ENCODE measurements around the gene TRABD2A.

Gene TRABD2A

GRCh38 chr2:84850471-84850870 lies 30.4 kb downstream of the TRABD2A start:
- no peak for DNase-seq (ENCODE audit: low read depth, low spot score)

- DNase-seq (ENCODE audit: low read depth, low spot score) = no peak
These were observed 31.5 kb downstream of the TRABD2A start for GRCh38 chr2:84849271-84849952.

GRCh38 chr2:84847326-84848050 lies 33.4 kb downstream of the TRABD2A start:
- DNase-seq (ENCODE audit: low read depth, low spot score) = no peak

- no peak for DNase-seq (ENCODE audit: low read depth, low spot score)
These were observed 34.1 kb downstream of the TRABD2A start for GRCh38 chr2:84846741-84847142.

- DNase-seq (ENCODE audit: low read depth, low spot score) = no peak
These were observed 34.7 kb downstream of the TRABD2A start for GRCh38 chr2:84846041-84846663.

GRCh38 chr2:84844141-84844540 lies 36.7 kb downstream of the TRABD2A start:
- DNase-seq (ENCODE audit: low read depth, low spot score) = no peak

GRCh38 chr2:84841577-84841976 lies 39.3 kb downstream of the TRABD2A start:
- DNase-seq (ENCODE audit: low read depth, low spot score) = no peak

- DNase-seq (ENCODE audit: low read depth, low spot score) = no peak
These were observed 40.6 kb downstream of the TRABD2A start for GRCh38 chr2:84840306-84840705.

GRCh38 chr2:84839851-84840250 lies 41.0 kb downstream of the TRABD2A start:
- DNase-seq (ENCODE audit: low read depth, low spot score) = no peak

GRCh38 chr2:84838434-84839145 lies 42.3 kb downstream of the TRABD2A start:
- DNase-seq (ENCODE audit: low read depth, low spot score) = no peak

- DNase-seq (ENCODE audit: low read depth, low spot score) = no peak
These were observed 44.7 kb downstream of the TRABD2A start for GRCh38 chr2:84836215-84836614.

GRCh38 chr2:84833481-84834150 lies 47.3 kb downstream of the TRABD2A start:
- no peak for DNase-seq (ENCODE audit: low read depth, low spot score)

GRCh38 chr2:84832772-84833461 lies 48.0 kb downstream of the TRABD2A start:
- no peak for DNase-seq (ENCODE audit: low read depth, low spot score)

- no peak for DNase-seq (ENCODE audit: low read depth, low spot score)
These were observed 50.0 kb downstream of the TRABD2A start for GRCh38 chr2:84830758-84831500.

GRCh38 chr2:84830095-84830494 lies 50.8 kb downstream of the TRABD2A start:
- DNase-seq (ENCODE audit: low read depth, low spot score) = no peak

GRCh38 chr2:84829693-84830092 lies 51.2 kb downstream of the TRABD2A start:
- DNase-seq (ENCODE audit: low read depth, low spot score) = no peak

GRCh38 chr2:84827978-84828575 lies 52.8 kb downstream of the TRABD2A start:
- DNase-seq (ENCODE audit: low read depth, low spot score) = no peak

- no peak for DNase-seq (ENCODE audit: low read depth, low spot score)
These were observed 57.1 kb downstream of the TRABD2A start for GRCh38 chr2:84823788-84824187.

- no peak for DNase-seq (ENCODE audit: low read depth, low spot score)
These were observed 57.7 kb downstream of the TRABD2A start for GRCh38 chr2:84823229-84823628.

GRCh38 chr2:84821806-84822205 lies 59.1 kb downstream of the TRABD2A start:
- DNase-seq (ENCODE audit: low read depth, low spot score) = no peak
